GM12878 (cell line): ENCODE results near the gene FAM216A. TPM values are rescaled to one million over a fixed set of nuclear protein-coding genes. Genes with fewer than 3 reads are reported as not detected.

Experiments used
- BHLHE40 ChIP-seq, 2 experiments: fragments of 450-650 bp in 1 of 2; IDR thresholded peaks; 2 replicates each; pipeline ENCODE4 v1.6.1; 2011 to 2017; ENCODE audit warnings: low read depth in 2 of 2, borderline replicate concordance in 1 of 2, improper control_type of control experiment in 1 of 2, low read length in 1 of 2, mild to moderate bottlenecking in 1 of 2
- EZH2 ChIP-seq: IDR thresholded peaks from 2 replicates; pipeline ENCODE4 v1.6.1; 2012; ENCODE audit warnings: low read depth, mild to moderate bottlenecking, control low read depth, inconsistent platforms, low read length, borderline replicate concordance; ENCODE audit not compliant: control insufficient read depth
- HDGF ChIP-seq: fragments of 450-650 bp; IDR thresholded peaks from 2 replicates; pipeline ENCODE4 v1.6.1; 2016; ENCODE audit warnings: antibody characterized with exemption
- IRF4 ChIP-seq: IDR thresholded peaks from 2 replicates; pipeline ENCODE4 v1.6.1; 2011; ENCODE audit warnings: low read depth, low read length
- LARP7 ChIP-seq: fragments of 450-650 bp; IDR thresholded peaks from 2 replicates; pipeline ENCODE4 v1.6.1; 2017; ENCODE audit warnings: mild to moderate bottlenecking
- MEF2A ChIP-seq: IDR thresholded peaks from 2 replicates; pipeline ENCODE4 v1.6.1; 2011; ENCODE audit warnings: low read depth, mild to moderate bottlenecking, low read length, moderate library complexity; ENCODE audit not compliant: insufficient read depth
- NFYA ChIP-seq: IDR thresholded peaks from 2 replicates; pipeline ENCODE4 v1.6.1; 2011; ENCODE audit warnings: low read depth, mild to moderate bottlenecking, low read length, improper control_type of control experiment, borderline replicate concordance
- POLR2A ChIP-seq: IDR thresholded peaks from 2 replicates; pipeline ENCODE4 v1.6.1; 2011; ENCODE audit warnings: low read depth, mild to moderate bottlenecking, low read length
- SMAD5 ChIP-seq: IDR thresholded peaks from 2 replicates; pipeline ENCODE4 v1.6.1; 2016; ENCODE audit warnings: antibody characterized with exemption, low read depth
- STAT1 ChIP-seq: fragments of 450-650 bp; conservative IDR thresholded peaks from 2 replicates; pipeline ENCODE4 v1.6.1; 2014; ENCODE audit warnings: antibody characterized with exemption, mild to moderate bottlenecking
- TBL1XR1 ChIP-seq: IDR thresholded peaks from 2 replicates; pipeline ENCODE4 v1.6.1; 2012; ENCODE audit warnings: low read depth, low read length, improper control_type of control experiment
- TCF12 ChIP-seq: IDR thresholded peaks from 2 replicates; pipeline ENCODE4 v1.6.1; 2011; ENCODE audit warnings: low read depth, mild to moderate bottlenecking, low read length
- TCF3 ChIP-seq: IDR thresholded peaks from 2 replicates; pipeline ENCODE4 v1.6.1; 2012; ENCODE audit warnings: low read depth, mild to moderate bottlenecking, low read length, borderline replicate concordance; ENCODE audit not compliant: insufficient read depth
- polyA plus RNA-seq, 11 experiments: library from polyadenylated mRNA; depleted of rRNA in 4 of 11; unstranded in 6 of 11; stranded (reverse) in 5 of 11; fragments of >200 nt; fragmentation: Nextera tagmentation in 4 of 11; fragmentation: Illumina TruSeq in 1 of 11; extraction: Ambion mirVana in 4 of 11; extraction: Trizol in 1 of 11; gene quantifications; 1 replicate in 1 of 11; 2 replicates in 10 of 11; pipeline versions ENCODE4 v1.2.1 to v1.2.3, GENCODE V29; 2011 to 2016; ENCODE audit warnings: inconsistent platforms in 2 of 11, missing spikeins in 2 of 11, low read depth in 1 of 11
- total RNA-seq, 4 experiments: library from RNA; depleted of rRNA in 3 of 4; stranded (reverse); fragments of >200 nt in 3 of 4; fragmentation: Illumina TruSeq in 1 of 4; extraction: Trizol in 1 of 4; gene quantifications; 2 replicates each; pipeline versions ENCODE4 v1.2.1 to v1.2.3, GENCODE V29; 2013 to 2021
- TF ChIP-seq, protein P1 (sequence below): IDR thresholded peaks from 2 replicates; pipeline ENCODE4 v1.6.1; 2011; ENCODE audit warnings: low read depth, mild to moderate bottlenecking, low read length, moderate library complexity, borderline replicate concordance; ENCODE audit errors: extremely low read depth
- TF ChIP-seq, protein P2 (sequence below): fragments of 450-650 bp; formaldehyde crosslinking; IDR thresholded peaks from 2 replicates; pipeline ENCODE4 v1.4.0; 2020; ENCODE audit warnings: mild to moderate bottlenecking, moderate library complexity
- TF ChIP-seq, protein P3 (sequence below): IDR thresholded peaks from 2 replicates; pipeline ENCODE4 v1.6.1; 2012; ENCODE audit warnings: low read depth, low read length, improper control_type of control experiment
- TF ChIP-seq, protein P4 (sequence below): fragments of 450-650 bp; IDR thresholded peaks from 2 replicates; pipeline ENCODE4 v1.6.1; 2017; ENCODE audit warnings: mild to moderate bottlenecking, moderate library complexity
- TF ChIP-seq, protein P5 (sequence below): fragments of 450-650 bp; IDR thresholded peaks from 2 replicates; pipeline ENCODE4 v1.6.1; 2016; ENCODE audit warnings: mild to moderate bottlenecking

Gene FAM216A
- total and polyA plus RNA-seq, 10 of the 15 experiments (the other 5 are each of a cell fraction or from before 2014, with no cell fraction given): 15.0 to 48.3 (median 35.0) TPM

DNA sequence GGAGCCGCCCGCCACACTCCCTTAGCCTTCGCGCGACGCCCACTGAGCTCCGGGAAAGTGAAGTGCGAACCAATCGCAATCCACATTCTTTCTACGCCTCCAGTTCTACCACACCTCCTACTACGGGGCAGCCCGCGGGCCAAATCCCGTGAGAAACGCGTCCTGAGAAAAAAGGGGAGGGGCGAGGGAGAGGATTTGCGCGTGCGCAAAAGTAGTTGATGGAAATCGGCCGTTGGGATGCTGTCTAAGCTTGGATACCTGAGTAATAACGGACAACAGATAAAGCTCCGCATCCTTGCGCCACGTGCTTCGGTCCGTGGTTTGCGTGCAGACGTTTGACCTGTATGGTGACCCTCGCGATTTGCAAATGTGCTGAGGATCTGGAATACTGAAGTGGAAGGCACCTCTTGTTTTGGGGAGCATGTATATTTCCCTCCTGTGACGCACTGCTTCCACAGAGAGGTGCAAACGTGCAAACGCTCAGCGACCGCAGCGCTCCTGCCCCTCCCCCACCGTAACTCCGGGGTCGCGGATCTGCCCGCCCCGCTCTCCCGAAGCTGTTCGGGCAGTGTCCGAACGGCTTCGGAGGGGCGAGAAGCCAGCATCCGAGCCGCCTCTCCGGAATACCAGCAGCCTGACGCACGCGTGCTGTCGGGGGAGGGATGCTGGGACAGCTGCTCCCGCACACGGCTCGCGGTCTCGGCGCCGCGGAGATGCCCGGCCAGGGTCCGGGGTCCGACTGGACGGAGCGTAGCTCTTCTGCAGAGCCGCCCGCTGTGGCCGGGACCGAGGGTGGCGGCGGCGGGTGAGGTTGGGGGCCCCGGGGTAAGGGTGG is at the start of gene FAM216A, which contains the start of gene GPN3 (continued):
- TF ChIP-seq EZH2: no peak
- TF ChIP-seq POLR2A: peak; percentile 91
- TF ChIP-seq SMAD5: 0 out of 2 replicates have a peak, but pooled peaks have one; percentile 48
- TF ChIP-seq, protein P1, sequence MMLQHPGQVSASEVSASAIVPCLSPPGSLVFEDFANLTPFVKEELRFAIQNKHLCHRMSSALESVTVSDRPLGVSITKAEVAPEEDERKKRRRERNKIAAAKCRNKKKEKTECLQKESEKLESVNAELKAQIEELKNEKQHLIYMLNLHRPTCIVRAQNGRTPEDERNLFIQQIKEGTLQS: no peak
- TF ChIP-seq, protein P2, sequence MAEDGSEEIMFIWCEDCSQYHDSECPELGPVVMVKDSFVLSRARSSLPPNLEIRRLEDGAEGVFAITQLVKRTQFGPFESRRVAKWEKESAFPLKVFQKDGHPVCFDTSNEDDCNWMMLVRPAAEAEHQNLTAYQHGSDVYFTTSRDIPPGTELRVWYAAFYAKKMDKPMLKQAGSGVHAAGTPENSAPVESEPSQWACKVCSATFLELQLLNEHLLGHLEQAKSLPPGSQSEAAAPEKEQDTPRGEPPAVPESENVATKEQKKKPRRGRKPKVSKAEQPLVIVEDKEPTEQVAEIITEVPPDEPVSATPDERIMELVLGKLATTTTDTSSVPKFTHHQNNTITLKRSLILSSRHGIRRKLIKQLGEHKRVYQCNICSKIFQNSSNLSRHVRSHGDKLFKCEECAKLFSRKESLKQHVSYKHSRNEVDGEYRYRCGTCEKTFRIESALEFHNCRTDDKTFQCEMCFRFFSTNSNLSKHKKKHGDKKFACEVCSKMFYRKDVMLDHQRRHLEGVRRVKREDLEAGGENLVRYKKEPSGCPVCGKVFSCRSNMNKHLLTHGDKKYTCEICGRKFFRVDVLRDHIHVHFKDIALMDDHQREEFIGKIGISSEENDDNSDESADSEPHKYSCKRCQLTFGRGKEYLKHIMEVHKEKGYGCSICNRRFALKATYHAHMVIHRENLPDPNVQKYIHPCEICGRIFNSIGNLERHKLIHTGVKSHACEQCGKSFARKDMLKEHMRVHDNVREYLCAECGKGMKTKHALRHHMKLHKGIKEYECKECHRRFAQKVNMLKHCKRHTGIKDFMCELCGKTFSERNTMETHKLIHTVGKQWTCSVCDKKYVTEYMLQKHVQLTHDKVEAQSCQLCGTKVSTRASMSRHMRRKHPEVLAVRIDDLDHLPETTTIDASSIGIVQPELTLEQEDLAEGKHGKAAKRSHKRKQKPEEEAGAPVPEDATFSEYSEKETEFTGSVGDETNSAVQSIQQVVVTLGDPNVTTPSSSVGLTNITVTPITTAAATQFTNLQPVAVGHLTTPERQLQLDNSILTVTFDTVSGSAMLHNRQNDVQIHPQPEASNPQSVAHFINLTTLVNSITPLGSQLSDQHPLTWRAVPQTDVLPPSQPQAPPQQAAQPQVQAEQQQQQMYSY: no peak
- 0 out of 2 replicates have a peak, but pooled peaks have one; percentile 15 for TF ChIP-seq STAT1
- no peak; the same call in 1 of the 2 replicates for TF ChIP-seq LARP7
- TF ChIP-seq NFYA: no peak
- 0 out of 2 replicates have a peak, but pooled peaks have one; percentile 28 for TF ChIP-seq MEF2A
- TF ChIP-seq TCF12: peak; percentile 54; the same call in 1 of the 2 replicates
- TF ChIP-seq BHLHE40 (IDR thresholded peaks at IDR 0.05; ENCODE audit: borderline replicate concordance in 1 of 2, low read depth in 2 of 2, low read length in 1 of 2): peak; percentile 78 to 93
- TF ChIP-seq, protein P3, sequence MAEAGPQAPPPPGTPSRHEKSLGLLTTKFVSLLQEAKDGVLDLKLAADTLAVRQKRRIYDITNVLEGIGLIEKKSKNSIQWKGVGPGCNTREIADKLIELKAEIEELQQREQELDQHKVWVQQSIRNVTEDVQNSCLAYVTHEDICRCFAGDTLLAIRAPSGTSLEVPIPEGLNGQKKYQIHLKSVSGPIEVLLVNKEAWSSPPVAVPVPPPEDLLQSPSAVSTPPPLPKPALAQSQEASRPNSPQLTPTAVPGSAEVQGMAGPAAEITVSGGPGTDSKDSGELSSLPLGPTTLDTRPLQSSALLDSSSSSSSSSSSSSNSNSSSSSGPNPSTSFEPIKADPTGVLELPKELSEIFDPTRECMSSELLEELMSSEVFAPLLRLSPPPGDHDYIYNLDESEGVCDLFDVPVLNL: peak; percentile 83
- peak; percentile 15; the same call in 1 of the 2 replicates for TF ChIP-seq TBL1XR1
- TF ChIP-seq IRF4: peak; percentile 50; the same call in 1 of the 2 replicates
- TF ChIP-seq, protein P4, sequence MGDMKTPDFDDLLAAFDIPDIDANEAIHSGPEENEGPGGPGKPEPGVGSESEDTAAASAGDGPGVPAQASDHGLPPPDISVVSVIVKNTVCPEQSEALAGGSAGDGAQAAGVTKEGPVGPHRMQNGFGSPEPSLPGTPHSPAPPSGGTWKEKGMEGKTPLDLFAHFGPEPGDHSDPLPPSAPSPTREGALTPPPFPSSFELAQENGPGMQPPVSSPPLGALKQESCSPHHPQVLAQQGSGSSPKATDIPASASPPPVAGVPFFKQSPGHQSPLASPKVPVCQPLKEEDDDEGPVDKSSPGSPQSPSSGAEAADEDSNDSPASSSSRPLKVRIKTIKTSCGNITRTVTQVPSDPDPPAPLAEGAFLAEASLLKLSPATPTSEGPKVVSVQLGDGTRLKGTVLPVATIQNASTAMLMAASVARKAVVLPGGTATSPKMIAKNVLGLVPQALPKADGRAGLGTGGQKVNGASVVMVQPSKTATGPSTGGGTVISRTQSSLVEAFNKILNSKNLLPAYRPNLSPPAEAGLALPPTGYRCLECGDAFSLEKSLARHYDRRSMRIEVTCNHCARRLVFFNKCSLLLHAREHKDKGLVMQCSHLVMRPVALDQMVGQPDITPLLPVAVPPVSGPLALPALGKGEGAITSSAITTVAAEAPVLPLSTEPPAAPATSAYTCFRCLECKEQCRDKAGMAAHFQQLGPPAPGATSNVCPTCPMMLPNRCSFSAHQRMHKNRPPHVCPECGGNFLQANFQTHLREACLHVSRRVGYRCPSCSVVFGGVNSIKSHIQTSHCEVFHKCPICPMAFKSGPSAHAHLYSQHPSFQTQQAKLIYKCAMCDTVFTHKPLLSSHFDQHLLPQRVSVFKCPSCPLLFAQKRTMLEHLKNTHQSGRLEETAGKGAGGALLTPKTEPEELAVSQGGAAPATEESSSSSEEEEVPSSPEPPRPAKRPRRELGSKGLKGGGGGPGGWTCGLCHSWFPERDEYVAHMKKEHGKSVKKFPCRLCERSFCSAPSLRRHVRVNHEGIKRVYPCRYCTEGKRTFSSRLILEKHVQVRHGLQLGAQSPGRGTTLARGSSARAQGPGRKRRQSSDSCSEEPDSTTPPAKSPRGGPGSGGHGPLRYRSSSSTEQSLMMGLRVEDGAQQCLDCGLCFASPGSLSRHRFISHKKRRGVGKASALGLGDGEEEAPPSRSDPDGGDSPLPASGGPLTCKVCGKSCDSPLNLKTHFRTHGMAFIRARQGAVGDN: peak; percentile 7; the same call in 1 of the 2 replicates
- peak; percentile 78 for TF ChIP-seq TCF3
- TF ChIP-seq, protein P5, sequence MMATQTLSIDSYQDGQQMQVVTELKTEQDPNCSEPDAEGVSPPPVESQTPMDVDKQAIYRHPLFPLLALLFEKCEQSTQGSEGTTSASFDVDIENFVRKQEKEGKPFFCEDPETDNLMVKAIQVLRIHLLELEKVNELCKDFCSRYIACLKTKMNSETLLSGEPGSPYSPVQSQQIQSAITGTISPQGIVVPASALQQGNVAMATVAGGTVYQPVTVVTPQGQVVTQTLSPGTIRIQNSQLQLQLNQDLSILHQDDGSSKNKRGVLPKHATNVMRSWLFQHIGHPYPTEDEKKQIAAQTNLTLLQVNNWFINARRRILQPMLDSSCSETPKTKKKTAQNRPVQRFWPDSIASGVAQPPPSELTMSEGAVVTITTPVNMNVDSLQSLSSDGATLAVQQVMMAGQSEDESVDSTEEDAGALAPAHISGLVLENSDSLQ: 0 out of 2 replicates have a peak, but pooled peaks have one; percentile 4
- peak; percentile 22; the same call in 1 of the 2 replicates for TF ChIP-seq HDGF
